ENCODE measurements around the gene LIPG. TPM values are rescaled to one million over a fixed set of nuclear protein-coding genes. Genes with fewer than 3 reads are reported as not detected.
A peak's percentile ranks its signal among the peaks of the same experiment; 100 is the strongest.
"Not testable (repeated sequence)": the region's sequence is repeated elsewhere in the genome, so short reads cannot be mapped to it uniquely, and the experiment has no call there.

The LIPG gene
- total RNA-seq, result 0.53 and 0.59 TPM in 2 replicates

GRCh38 chr18:49561289-49562193, at the start of gene LIPG:
TSS of gene LIPG (plus strand) at chr18:49562057. CDS start at chr18:49562309, 252 bp downstream.
- Mint-ChIP-seq H3K4me1 (ENCODE audit: low read depth) (peaks cover 26% of the 10 kb centered on the region), H3K4me3 (ENCODE audit: low read depth) (peak within 1 kb of the TSS; percentile 63)

GRCh38 chr18:49512876-49513275, 49.0 kb upstream of the LIPG start:
- H3K9me3 Mint-ChIP-seq; H3K27ac Mint-ChIP-seq; intact Hi-C loops (cut with micrococcal nuclease); H3K4me1 Mint-ChIP-seq (ENCODE audit: low read depth); DNase-seq (ENCODE audit: low spot score); H3K36me3 Mint-ChIP-seq (ENCODE audit: low read depth); H3K4me3 Mint-ChIP-seq (ENCODE audit: low read depth): not testable (repeated sequence)
- H3K27me3 Mint-ChIP-seq (ENCODE audit: low read depth), result peaks cover 11% of the 10 kb centered on the region

More at GRCh38 chr18:49561289-49562193, at the start of gene LIPG:
- intact Hi-C loops (cut with micrococcal nuclease), result loop anchor here (5.0 kb wide), 1 partner anchor 166 kb away; no protein-coding TSS in a partner anchor
- Mint-ChIP-seq H3K27me3 (ENCODE audit: low read depth) (peaks cover 71% of the 10 kb centered on the region), H3K36me3 (ENCODE audit: low read depth) (no peaks in the 10 kb centered on the region), H3K9me3 (no peaks in the 10 kb centered on the region), H3K27ac (no peak within 1 kb of the TSS)
- DNase-seq (ENCODE audit: low spot score), result peak; percentile 43

- Mint-ChIP-seq H3K27ac (no peak overlapping the region), H3K9me3 (no peaks in the 10 kb centered on the region), H3K4me1 (ENCODE audit: low read depth) (no peaks in the 10 kb centered on the region), H3K27me3 (ENCODE audit: low read depth) (peaks cover 7% of the 10 kb centered on the region), H3K4me3 (ENCODE audit: low read depth) (no peak overlapping the region), H3K36me3 (ENCODE audit: low read depth) (no peaks in the 10 kb centered on the region)
- DNase-seq (ENCODE audit: low spot score), result no peak
- intact Hi-C loops (cut with micrococcal nuclease), result no loop called here
Measured at GRCh38 chr18:49514577-49514976, 47.3 kb upstream of the LIPG start.

GRCh38 chr18:49515003-49515402, 46.9 kb upstream of the LIPG start:
- H3K27me3 Mint-ChIP-seq (ENCODE audit: low read depth); H3K9me3 Mint-ChIP-seq; DNase-seq (ENCODE audit: low spot score); H3K36me3 Mint-ChIP-seq (ENCODE audit: low read depth); H3K4me1 Mint-ChIP-seq (ENCODE audit: low read depth); intact Hi-C loops (cut with micrococcal nuclease); H3K4me3 Mint-ChIP-seq (ENCODE audit: low read depth); H3K27ac Mint-ChIP-seq: not testable (repeated sequence)

GRCh38 chr18:49515516-49515915, 46.3 kb upstream of the LIPG start:
- DNase-seq (ENCODE audit: low spot score), result no peak
- Mint-ChIP-seq H3K36me3 (ENCODE audit: low read depth) (no peaks in the 10 kb centered on the region), H3K9me3 (no peaks in the 10 kb centered on the region), H3K27me3 (ENCODE audit: low read depth) (peaks cover 7% of the 10 kb centered on the region), H3K27ac (no peak overlapping the region), H3K4me3 (ENCODE audit: low read depth) (no peak overlapping the region), H3K4me1 (ENCODE audit: low read depth) (no peaks in the 10 kb centered on the region)
- intact Hi-C loops (cut with micrococcal nuclease), result no loop called here

GRCh38 chr18:49517483-49517882, 44.4 kb upstream of the LIPG start:
- Mint-ChIP-seq H3K27me3 (ENCODE audit: low read depth) (peaks cover 7% of the 10 kb centered on the region), H3K27ac (no peak overlapping the region), H3K9me3 (no peaks in the 10 kb centered on the region), H3K4me1 (ENCODE audit: low read depth) (no peaks in the 10 kb centered on the region), H3K36me3 (ENCODE audit: low read depth) (no peaks in the 10 kb centered on the region), H3K4me3 (ENCODE audit: low read depth) (no peak overlapping the region)
- intact Hi-C loops (cut with micrococcal nuclease), result no loop called here
- DNase-seq (ENCODE audit: low spot score), result no peak

GRCh38 chr18:49519101-49519971, 42.5 kb upstream of the LIPG start:
- no peak overlapping the region for H3K27ac Mint-ChIP-seq
- intact Hi-C loops (cut with micrococcal nuclease), result no loop called here
- DNase-seq (ENCODE audit: low spot score), result no peak
- H3K4me1 Mint-ChIP-seq (ENCODE audit: low read depth), result no peaks in the 10 kb centered on the region
- H3K36me3 Mint-ChIP-seq (ENCODE audit: low read depth), result no peaks in the 10 kb centered on the region
- peaks cover 10% of the 10 kb centered on the region for H3K27me3 Mint-ChIP-seq (ENCODE audit: low read depth)
- no peak overlapping the region for H3K4me3 Mint-ChIP-seq (ENCODE audit: low read depth)
- no peaks in the 10 kb centered on the region for H3K9me3 Mint-ChIP-seq

GRCh38 chr18:49520661-49521145, 41.2 kb upstream of the LIPG start:
- Mint-ChIP-seq H3K36me3 (ENCODE audit: low read depth) (no peaks in the 10 kb centered on the region), H3K27ac (no peak overlapping the region), H3K9me3 (no peaks in the 10 kb centered on the region), H3K4me3 (ENCODE audit: low read depth) (no peak overlapping the region), H3K4me1 (ENCODE audit: low read depth) (no peaks in the 10 kb centered on the region), H3K27me3 (ENCODE audit: low read depth) (peaks cover 10% of the 10 kb centered on the region)
- intact Hi-C loops (cut with micrococcal nuclease), result no loop called here
- DNase-seq (ENCODE audit: low spot score), result no peak

- Mint-ChIP-seq H3K27me3 (ENCODE audit: low read depth) (peaks cover 7% of the 10 kb centered on the region), H3K4me3 (ENCODE audit: low read depth) (no peak overlapping the region), H3K4me1 (ENCODE audit: low read depth) (no peaks in the 10 kb centered on the region), H3K9me3 (no peaks in the 10 kb centered on the region), H3K36me3 (ENCODE audit: low read depth) (no peaks in the 10 kb centered on the region), H3K27ac (no peak overlapping the region)
- intact Hi-C loops (cut with micrococcal nuclease), result no loop called here
- DNase-seq (ENCODE audit: low spot score), result no peak
Measured at GRCh38 chr18:49521216-49521835, 40.5 kb upstream of the LIPG start.

GRCh38 chr18:49523580-49524093, 38.2 kb upstream of the LIPG start:
- DNase-seq (ENCODE audit: low spot score); H3K27ac Mint-ChIP-seq; intact Hi-C loops (cut with micrococcal nuclease); H3K4me1 Mint-ChIP-seq (ENCODE audit: low read depth); H3K9me3 Mint-ChIP-seq; H3K4me3 Mint-ChIP-seq (ENCODE audit: low read depth); H3K36me3 Mint-ChIP-seq (ENCODE audit: low read depth): not testable (repeated sequence)
- peaks cover 13% of the 10 kb centered on the region for H3K27me3 Mint-ChIP-seq (ENCODE audit: low read depth)

GRCh38 chr18:49524349-49524748, 37.5 kb upstream of the LIPG start:
- Mint-ChIP-seq H3K4me3 (ENCODE audit: low read depth) (no peak overlapping the region), H3K36me3 (ENCODE audit: low read depth) (no peaks in the 10 kb centered on the region), H3K4me1 (ENCODE audit: low read depth) (no peaks in the 10 kb centered on the region), H3K27ac (no peak overlapping the region), H3K9me3 (no peaks in the 10 kb centered on the region), H3K27me3 (ENCODE audit: low read depth) (peaks cover 11% of the 10 kb centered on the region)
- intact Hi-C loops (cut with micrococcal nuclease), result no loop called here
- no peak for DNase-seq (ENCODE audit: low spot score)

- intact Hi-C loops (cut with micrococcal nuclease), result no loop called here
- Mint-ChIP-seq H3K4me3 (ENCODE audit: low read depth) (no peak overlapping the region), H3K27me3 (ENCODE audit: low read depth) (peaks cover 11% of the 10 kb centered on the region), H3K27ac (no peak overlapping the region), H3K9me3 (no peaks in the 10 kb centered on the region), H3K4me1 (ENCODE audit: low read depth) (no peaks in the 10 kb centered on the region), H3K36me3 (ENCODE audit: low read depth) (no peaks in the 10 kb centered on the region)
- DNase-seq (ENCODE audit: low spot score), result no peak
Measured at GRCh38 chr18:49524951-49525350, 36.9 kb upstream of the LIPG start.
